SU-DHL-6 (cell line): ENCODE measurements around the gene EMB.

ENCODE experiments used
- CTCF ChIP-seq: fragments of 200-600 bp; sonication (generic); IDR thresholded peaks from one replicate; pipeline ENCODE4 v1.5.1; 2017; ENCODE audit warnings: antibody characterized with exemption, mild to moderate bottlenecking, low read length, moderate library complexity; ENCODE audit not compliant: insufficient read depth, poor library complexity, severe bottlenecking
- EZH2phosphoT487 ChIP-seq: fragments of 200-600 bp; sonication (generic), shearing (Covaris generic); conservative IDR thresholded peaks from 2 replicates; pipeline ENCODE4 v1.6.1; 2018; ENCODE audit warnings: mild to moderate bottlenecking, antibody characterized with exemption, low read length, moderate library complexity, mixed read lengths

- no peak for TF ChIP-seq CTCF
- TF ChIP-seq EZH2phosphoT487, result no peak
Observed at GRCh38 chr5:50441493-50441955, 436 bp upstream of the EMB start.
